ENCODE data around the gene HIPK4. TPM values are rescaled to one million over a fixed set of nuclear protein-coding genes. Genes with fewer than 3 reads are reported as not detected.

The HIPK4 gene
- total and polyA plus RNA-seq, 2 of the 8 experiments (the other 6 are each of a cell fraction or from before 2014, with no cell fraction given), result 0.15 to 0.57 TPM

- Histone ChIP-seq H2AK5ac (ENCODE audit: low read depth, low read length) (peak overlapping the region; percentile 3; the same call in 1 of the 2 replicates), H4K20me1 (replicated peaks in 1 of 2; ENCODE audit: control insufficient read depth in 1 of 2, insufficient read depth in 2 of 2, low read length in 2 of 2) (no peaks in the 10 kb centered on the region), H3K18ac (ENCODE audit: extremely low read depth, low read length) (peak overlapping the region; percentile 71), H3K14ac (ENCODE audit: insufficient read length) (no peak overlapping the region), H3K4me3 (ENCODE audit: extremely low read depth in 1 of 4, insufficient read depth in 2 of 4, low read depth in 3 of 4, low read length in 4 of 4) (no peak overlapping the region), H3K27me3 (replicated peaks in 1 of 4; ENCODE audit: control insufficient read depth in 3 of 4, extremely low read depth in 1 of 4, insufficient read depth in 3 of 4, low read length in 3 of 4) (no peaks in the 10 kb centered on the region), H3K79me1 (ENCODE audit: low read depth, low read length) (no peaks in the 10 kb centered on the region), H3K4me2 (ENCODE audit: insufficient read depth in 1 of 2, low read depth in 2 of 2, low read length in 2 of 2) (no peak overlapping the region), H3K79me2 (ENCODE audit: control insufficient read depth in 1 of 2, insufficient read depth in 2 of 2, low read length in 2 of 2) (no peaks in the 10 kb centered on the region), H3K23ac (ENCODE audit: insufficient read length) (no peak overlapping the region), H4K8ac (ENCODE audit: extremely low read depth, insufficient read depth, low read length) (no peak overlapping the region), H3K4me1 (replicated peaks in 1 of 4; ENCODE audit: control insufficient read depth in 3 of 4, insufficient read depth in 4 of 4, low read length in 3 of 4) (peaks cover 7 to 21% (median 13%) of the 10 kb centered on the region in 4 experiments), H3K27ac (ENCODE audit: low read depth, low read length) (no peak overlapping the region), H3K9me3 (ENCODE audit: insufficient read depth in 2 of 2, low read depth in 1 of 2, low read length in 1 of 2) (no peaks in the 10 kb centered on the region), H4K5ac (ENCODE audit: insufficient read length, low read depth, low read length) (peak overlapping the region; percentile 20), H3K36me3 (ENCODE audit: control insufficient read depth in 2 of 4, insufficient read depth in 4 of 4, low read length in 3 of 4) (no peaks in the 10 kb centered on the region), H2BK5ac (ENCODE audit: low read depth, low read length) (peak overlapping the region; percentile 44; the same call in 1 of the 2 replicates), H2BK120ac (replicated peaks; ENCODE audit: low read depth, low read length) (no peak overlapping the region), H2BK20ac (ENCODE audit: low read length) (0 out of 2 replicates have a peak overlapping the region, but pooled peaks have one; percentile 61), H2AFZ (ENCODE audit: low read length) (no peak overlapping the region), H3K9ac (replicated peaks in 1 of 4; ENCODE audit: extremely low read depth in 1 of 4, low read depth in 3 of 4, low read length in 3 of 4) (peak overlapping the region in 1 of 4 experiments; percentile 9; a peak in 1 of 7 replicates), H2BK12ac (ENCODE audit: low read depth, low read length) (peak overlapping the region; percentile 77; the same call in 1 of the 2 replicates), H4K91ac (replicated peaks; ENCODE audit: insufficient read length, low read length) (peak overlapping the region; percentile 66), H3K4ac (replicated peaks; ENCODE audit: insufficient read length, low read depth, low read length) (peak overlapping the region; percentile 59), H2BK15ac (ENCODE audit: low read length) (peak overlapping the region; percentile 88; the same call in 1 of the 2 replicates), H3K56ac (replicated peaks; ENCODE audit: insufficient read length, low read depth, low read length) (no peak overlapping the region), H3K23me2 (ENCODE audit: low read depth, low read length) (no peaks in the 10 kb centered on the region)
- 85% methylated on average over 16 of the region's 16 CpGs; no CpG with 5 or more reads in 1 of the 2 experiments for WGBS, 2 experiments (ENCODE audit: extremely low coverage in 1 of 2, insufficient coverage in 1 of 2, insufficient read length in 1 of 2, insufficient replicate concordance in 2 of 2, low coverage in 1 of 2, low lambda C conversion rate in 2 of 2, missing lambda C conversion rate in 1 of 2)
- ChIA-PET POLR2A (ENCODE audit: partially characterized antibody) (interaction anchor here (1.0 to 6.4 kb wide), 10 partner anchors 7 to 45 kb away, joined by 3 to 27 read pairs (median 4); partner anchors contain the start of genes SERTAD1 and SERTAD3), CTCF (ENCODE audit: partially characterized antibody) (interaction anchor here (0.7 to 5.1 kb wide), 6 partner anchors 8 to 119 kb away, joined by 3 to 41 read pairs (median 3); no protein-coding TSS in a partner anchor)
- no peak for FAIRE-seq
- no peak for DNase-seq (ENCODE audit: low read depth in 1 of 2, low spot score in 2 of 2)
- TF ChIP-seq TCF12 (IDR thresholded peaks at IDR 0.05; ENCODE audit: low read depth, low read length), result no peak
- no peak for TF ChIP-seq ATF2 (IDR thresholded peaks at IDR 0.05; ENCODE audit: low read length)
- TF ChIP-seq YY1 (IDR thresholded peaks at IDR 0.05; ENCODE audit: low read depth, low read length), result no peak
- TF ChIP-seq CTCF (IDR thresholded peaks at IDR 0.05; ENCODE audit: control extremely low read depth in 1 of 3, insufficient read depth in 1 of 3, low read depth in 1 of 3, low read length in 3 of 3), result no peak
- no peak for TF ChIP-seq JUN (IDR thresholded peaks at IDR 0.05; ENCODE audit: low read depth, low read length)
- TF ChIP-seq MAFK (IDR thresholded peaks at IDR 0.05; ENCODE audit: low read depth, low read length), result no peak
Observed at GRCh38 chr19:40411125-40411842, 21.3 kb upstream of the HIPK4 start.

All from H1 (cell line).